Karpas-422 (cell line): ENCODE measurements around the gene CPNE6. TPM values are rescaled to one million over a fixed set of nuclear protein-coding genes. Genes with fewer than 3 reads are reported as not detected.
A peak's percentile ranks its signal among the peaks of the same experiment; 100 is the strongest.

Experiments used
- DNase-seq: peaks from one replicate; pipeline ENCODE4 v3.0.0-alpha.2; 2015
- H2AFZ ChIP-seq: fragments of 200-600 bp; sonication (generic); 2 replicates; pipeline ENCODE4 v1.6.1; 2014; ENCODE audit warnings: antibody characterized with exemption, low read length, mixed read lengths
- H3K27ac ChIP-seq: fragments of 200-600 bp; sonication (generic); 2 replicates; pipeline ENCODE4 v1.5.1; 2014; ENCODE audit warnings: mild to moderate bottlenecking, low read length, moderate library complexity
- H3K27me3 ChIP-seq: fragments of 200-600 bp; sonication (generic); 2 replicates; pipeline ENCODE4 v1.6.1; 2014; ENCODE audit warnings: low read length, mixed read lengths
- H3K36me3 ChIP-seq: fragments of 200-600 bp; sonication (generic); 2 replicates; pipeline ENCODE4 v1.6.1; 2014; ENCODE audit warnings: low read length, mixed read lengths; ENCODE audit not compliant: insufficient read depth
- H3K4me1 ChIP-seq: fragments of 200-600 bp; sonication (generic); 2 replicates; pipeline ENCODE4 v1.6.1; 2014; ENCODE audit warnings: mild to moderate bottlenecking, low read length, mixed read lengths
- H3K4me2 ChIP-seq: fragments of 200-600 bp; sonication (generic); 2 replicates; pipeline ENCODE4 v1.6.1; 2014; ENCODE audit warnings: low read length, low read depth, mild to moderate bottlenecking; ENCODE audit not compliant: poor library complexity, severe bottlenecking
- H3K4me3 ChIP-seq: fragments of 200-600 bp; sonication (generic); 2 replicates; pipeline ENCODE4 v1.5.1; 2014; ENCODE audit warnings: mild to moderate bottlenecking, antibody characterized with exemption, low read length, mixed read lengths
- H3K79me2 ChIP-seq: fragments of 200-600 bp; sonication (generic); 2 replicates; pipeline ENCODE4 v1.6.1; 2014; ENCODE audit warnings: mild to moderate bottlenecking, low read length, mixed read lengths
- H3K9ac ChIP-seq: fragments of 200-600 bp; sonication (generic); 2 replicates; pipeline ENCODE4 v1.6.0; 2014; ENCODE audit warnings: low read length
- H3K9me2 ChIP-seq: fragments of 200-600 bp; sonication (generic), shearing (Covaris generic); replicated peaks from 2 replicates; pipeline ENCODE4 v1.6.0; 2014; ENCODE audit warnings: mild to moderate bottlenecking, low read length, moderate library complexity; ENCODE audit not compliant: insufficient read depth
- H3K9me3 ChIP-seq: fragments of 300-700, 200-600 bp; sonication (generic); 2 replicates; pipeline ENCODE4 v1.6.1; 2014; ENCODE audit warnings: low read length, mixed read lengths
- H4K20me1 ChIP-seq: fragments of 200-600 bp; sonication (generic); 2 replicates; pipeline ENCODE4 v1.6.1; 2014; ENCODE audit warnings: mild to moderate bottlenecking, antibody characterized with exemption, low read length, low read depth; ENCODE audit not compliant: insufficient read depth
- total RNA-seq: library from RNA; depleted of rRNA; stranded (reverse); fragments of >200 nt; shearing (Covaris generic); gene quantifications from 2 replicates; pipeline ENCODE4 v1.2.3, GENCODE V29; 2014; ENCODE audit warnings: low replicate concordance

The CPNE6 gene
- total RNA-seq, 1 experiment from 2014 or later, result 1.3 TPM

DNA sequence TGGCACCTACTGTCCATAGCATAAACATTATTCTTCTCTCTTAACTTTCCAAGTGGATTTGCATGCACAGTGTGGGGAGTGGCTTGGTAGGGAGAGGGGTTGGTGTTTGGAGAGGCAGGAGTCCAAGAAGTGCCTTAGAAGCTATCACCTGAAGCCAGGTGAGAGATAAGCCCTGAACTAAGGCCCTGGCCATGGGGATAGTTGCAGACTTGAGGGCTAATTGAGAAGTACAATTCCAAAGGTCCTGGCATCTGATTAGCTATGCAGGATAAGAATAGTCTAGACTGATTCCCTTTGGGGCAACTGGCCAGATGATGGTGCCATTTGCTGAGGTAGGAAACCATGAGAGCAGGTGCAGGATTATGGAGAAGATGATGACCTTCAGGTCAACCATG is 20.7 kb downstream of the CPNE6 start:
- Histone ChIP-seq H3K9ac (no peak overlapping the region), H3K36me3 (no peaks in the 10 kb centered on the region), H2AFZ (no peak overlapping the region), H3K9me2 (no peaks in the 10 kb centered on the region), H3K79me2 (peaks cover 18% of the 10 kb centered on the region), H3K9me3 (no peaks in the 10 kb centered on the region), H3K4me3 (no peak overlapping the region), H3K4me2 (no peak overlapping the region), H3K27me3 (no peaks in the 10 kb centered on the region), H4K20me1 (no peaks in the 10 kb centered on the region), H3K4me1 (peaks cover 29% of the 10 kb centered on the region), H3K27ac (no peak overlapping the region)
- no peak for DNase-seq

DNA sequence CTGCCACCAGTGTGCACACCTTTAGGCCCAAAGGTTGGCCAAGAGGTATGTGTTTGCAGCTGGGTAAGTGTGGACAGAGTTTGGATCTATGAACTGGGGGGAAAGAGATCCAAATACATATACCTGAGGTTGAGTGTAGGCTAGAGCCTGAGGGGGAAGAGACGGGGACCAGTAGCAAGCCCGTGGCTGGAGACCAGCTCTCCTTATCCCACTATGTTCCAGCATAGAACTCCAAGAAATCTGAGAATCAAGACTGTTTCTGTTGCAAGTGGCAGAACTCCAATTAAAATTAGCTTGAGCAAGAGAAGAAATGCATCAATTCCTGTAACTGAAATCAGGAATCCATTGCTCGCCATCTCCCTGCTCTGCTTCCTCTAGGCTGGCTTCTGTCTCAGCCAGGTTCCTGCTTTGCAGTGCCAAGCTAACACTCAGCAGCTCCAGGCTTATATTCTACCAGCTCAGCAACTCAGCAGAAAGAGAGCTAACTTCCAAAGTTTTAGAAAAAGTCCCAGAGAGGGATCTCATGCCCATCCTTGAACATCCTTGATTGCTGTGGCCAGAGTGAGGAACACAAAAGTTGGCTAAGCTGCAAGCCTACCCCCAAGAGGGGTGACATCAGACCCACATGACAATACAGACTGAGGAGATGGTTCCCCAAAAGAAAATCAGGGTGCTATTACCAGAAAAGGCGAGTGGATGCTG is 21.3 kb downstream of the CPNE6 start:
- Histone ChIP-seq H3K27ac (peak overlapping the region; percentile 60; the same call in 1 of the 2 replicates), H4K20me1 (no peaks in the 10 kb centered on the region), H3K9me2 (no peaks in the 10 kb centered on the region), H3K9ac (peak overlapping the region; percentile 97; the same call in 1 of the 2 replicates), H3K4me1 (peaks cover 29% of the 10 kb centered on the region), H3K36me3 (no peaks in the 10 kb centered on the region), H3K27me3 (no peaks in the 10 kb centered on the region), H3K4me2 (no peak overlapping the region), H3K4me3 (no peak overlapping the region), H3K9me3 (no peaks in the 10 kb centered on the region), H3K79me2 (peaks cover 18% of the 10 kb centered on the region), H2AFZ (no peak overlapping the region)
- DNase-seq, result no peak

DNA sequence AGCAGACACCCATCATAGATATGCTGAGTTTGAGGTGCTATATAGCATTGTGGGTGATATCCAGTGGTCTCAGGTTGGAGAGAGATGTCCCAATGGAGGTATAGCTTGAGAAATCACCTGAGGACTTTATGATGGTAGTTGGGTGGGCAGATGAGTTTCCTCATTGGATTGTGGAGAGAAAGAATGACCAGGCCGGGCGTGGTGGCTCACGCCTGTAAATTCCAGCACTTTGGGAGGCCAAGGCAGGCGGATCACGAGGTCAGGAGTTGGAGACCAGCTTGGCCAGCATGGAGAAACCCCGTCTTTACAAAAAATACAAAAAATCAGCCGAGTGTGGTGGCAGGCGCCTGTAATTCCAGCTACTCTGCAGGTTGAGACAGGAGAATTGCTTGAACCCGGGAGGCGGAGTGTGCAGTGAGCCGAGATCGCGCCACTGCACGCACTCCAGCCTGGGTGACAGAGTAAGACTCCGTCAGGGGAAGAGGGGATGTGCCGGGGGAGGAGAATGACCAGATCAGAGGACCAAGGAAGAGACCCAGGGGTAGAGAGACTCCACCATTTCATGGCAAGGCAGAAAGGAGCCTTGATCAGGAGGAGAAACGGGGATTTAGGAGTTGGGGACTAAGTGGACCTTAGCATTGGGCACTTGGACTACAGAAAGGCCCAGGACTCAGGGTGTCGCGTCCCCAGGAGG is 22.0 kb downstream of the CPNE6 start:
- Histone ChIP-seq H2AFZ (no peak overlapping the region), H3K4me2 (peak overlapping the region; percentile 95), H3K4me1 (peaks cover 29% of the 10 kb centered on the region), H4K20me1 (no peaks in the 10 kb centered on the region), H3K9ac (peak overlapping the region; percentile 97), H3K9me3 (no peaks in the 10 kb centered on the region), H3K4me3 (peak overlapping the region; percentile 95; the same call in 1 of the 2 replicates), H3K79me2 (peaks cover 18% of the 10 kb centered on the region), H3K27ac (peak overlapping the region; percentile 60; the same call in 1 of the 2 replicates), H3K27me3 (no peaks in the 10 kb centered on the region), H3K36me3 (0 out of 2 replicates have a peak, but pooled peaks cover 3% of the 10 kb centered on the region), H3K9me2 (no peaks in the 10 kb centered on the region)
- no peak for DNase-seq

DNA sequence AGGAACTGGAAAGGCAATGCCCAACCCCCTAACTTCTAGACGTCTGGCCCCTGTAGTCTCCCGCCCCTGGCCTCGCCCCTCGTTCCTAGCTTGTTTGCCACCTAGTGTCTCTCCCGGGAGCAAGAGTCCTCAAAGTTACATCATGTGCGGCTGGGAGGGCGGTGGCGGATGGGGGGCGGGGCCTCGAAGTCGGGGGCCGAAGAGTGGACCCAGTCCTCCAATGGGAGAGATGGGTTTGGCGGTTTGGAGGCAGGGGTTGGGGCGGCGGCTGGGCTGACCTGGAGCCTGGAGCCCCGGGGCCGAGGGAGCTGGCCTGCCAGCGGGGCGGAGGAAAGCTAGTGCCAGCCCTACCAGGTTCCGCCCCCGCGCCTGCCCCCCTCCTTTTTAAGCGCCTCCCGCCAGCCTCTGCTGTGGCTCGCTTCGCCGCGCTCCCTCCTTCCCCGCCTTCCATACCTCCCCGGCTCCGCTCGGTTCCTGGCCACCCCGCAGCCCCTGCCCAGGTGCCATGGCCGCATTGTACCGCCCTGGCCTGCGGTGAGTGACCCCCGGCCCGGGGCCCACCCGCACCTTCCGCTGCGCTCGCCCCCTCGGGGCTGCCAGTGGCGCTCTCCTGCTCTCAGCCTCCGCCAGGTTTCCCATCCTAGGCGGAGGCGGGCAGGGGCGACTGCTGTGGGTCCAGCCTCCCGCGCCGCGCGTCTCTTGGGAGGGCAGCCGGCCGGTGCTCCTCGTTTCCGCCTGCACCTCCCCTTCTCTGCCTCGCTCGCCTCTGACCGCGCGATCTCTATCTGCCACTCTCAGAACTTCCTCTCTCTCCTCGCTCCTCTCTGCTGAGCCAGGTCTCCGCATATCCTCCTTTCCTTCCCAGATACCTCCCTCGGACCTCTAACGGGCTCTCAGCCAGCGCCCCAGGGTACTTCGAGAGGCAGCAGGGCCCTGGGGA is 22.8 kb downstream of the CPNE6 start, which contains the start of gene PCK2:
Gene PCK2, plus strand, starts transcription at position 411 of the 940 bp plus-strand sequence. Its CDS starts 95 bp downstream, at position 506.
- H3K27me3 ChIP-seq, result no peaks in the 10 kb centered on the region
- peaks cover 18% of the 10 kb centered on the region for H3K79me2 ChIP-seq
- H3K27ac ChIP-seq, result peak within 1 kb of the TSS; percentile 91
- H3K9ac ChIP-seq, result peak within 1 kb of the TSS; percentile 97
- H3K4me3 ChIP-seq, result peak within 1 kb of the TSS; percentile 95
- peak; percentile 96 for DNase-seq
- peak within 1 kb of the TSS; percentile 95 for H3K4me2 ChIP-seq
- peaks cover 29% of the 10 kb centered on the region for H3K4me1 ChIP-seq
- no peaks in the 10 kb centered on the region for H3K9me3 ChIP-seq
- no peaks in the 10 kb centered on the region for H4K20me1 ChIP-seq
- 0 out of 2 replicates have a peak, but pooled peaks cover 4% of the 10 kb centered on the region for H3K36me3 ChIP-seq
- no peak within 1 kb of the TSS for H2AFZ ChIP-seq
- no peaks in the 10 kb centered on the region for H3K9me2 ChIP-seq

- 0 out of 2 replicates have a peak, but pooled peaks cover 10% of the 10 kb centered on the region for H3K36me3 ChIP-seq
- peak overlapping the region; percentile 95 for H3K4me2 ChIP-seq
- H4K20me1 ChIP-seq, result no peaks in the 10 kb centered on the region
- H3K9me2 ChIP-seq, result no peaks in the 10 kb centered on the region
- H2AFZ ChIP-seq, result no peak overlapping the region
- H3K9ac ChIP-seq, result peak overlapping the region; percentile 97
- peaks cover 29% of the 10 kb centered on the region for H3K4me1 ChIP-seq
- no peaks in the 10 kb centered on the region for H3K9me3 ChIP-seq
- DNase-seq, result peak; percentile 72
- peaks cover 18% of the 10 kb centered on the region for H3K79me2 ChIP-seq
- H3K27ac ChIP-seq, result peak overlapping the region; percentile 91
- H3K4me3 ChIP-seq, result peak overlapping the region; percentile 95
- no peaks in the 10 kb centered on the region for H3K27me3 ChIP-seq
Observed at GRCh38 chr14:24094841-24095270, 23.5 kb downstream of the CPNE6 start.

DNA sequence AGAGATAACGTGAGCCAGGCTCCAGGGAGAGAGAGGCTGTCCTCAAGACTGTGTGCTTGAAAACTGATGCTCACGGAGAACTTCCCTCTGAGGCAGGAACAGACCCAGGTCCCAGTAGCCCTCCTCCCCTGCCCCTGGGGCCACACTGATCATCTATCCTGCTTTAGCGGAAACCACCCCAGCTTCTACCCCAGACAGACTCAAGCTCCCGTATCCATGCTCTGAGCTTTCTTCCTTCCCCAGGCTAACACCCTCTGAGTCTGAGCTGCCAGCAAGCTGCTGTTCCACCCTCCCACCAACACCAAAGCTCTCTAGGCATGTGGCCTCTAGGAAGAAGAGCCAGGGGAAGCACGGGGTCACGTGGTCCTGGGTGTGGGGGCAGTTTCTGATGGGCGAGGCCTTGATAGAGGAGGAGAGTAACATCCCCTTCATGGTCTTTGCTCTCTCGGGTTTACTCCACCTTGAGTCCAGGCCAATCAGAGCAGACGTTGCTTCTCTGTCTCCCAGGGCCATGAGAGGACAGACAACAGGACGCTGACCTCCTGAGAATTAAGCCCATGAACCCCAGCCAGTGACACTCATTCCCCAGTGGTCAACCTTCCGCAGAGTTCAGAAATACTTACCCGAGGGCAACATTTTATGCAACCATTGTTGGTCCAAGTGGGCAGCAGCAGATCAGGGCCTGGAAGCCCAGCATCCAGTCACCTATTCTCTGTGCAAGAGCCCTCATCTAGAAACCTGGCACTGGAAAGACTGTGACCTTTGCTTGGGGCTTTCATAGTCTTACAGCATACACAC is 24.1 kb downstream of the CPNE6 start:
- peak overlapping the region; percentile 91 for H3K27ac ChIP-seq
- no peaks in the 10 kb centered on the region for H4K20me1 ChIP-seq
- DNase-seq, result peak; percentile 92
- peaks cover 18% of the 10 kb centered on the region for H3K79me2 ChIP-seq
- H3K27me3 ChIP-seq, result no peaks in the 10 kb centered on the region
- H3K4me1 ChIP-seq, result peaks cover 26% of the 10 kb centered on the region
- H3K36me3 ChIP-seq, result peaks cover 16% of the 10 kb centered on the region
- H2AFZ ChIP-seq, result no peak overlapping the region
- H3K4me2 ChIP-seq, result peak overlapping the region; percentile 95
- peak overlapping the region; percentile 97 for H3K9ac ChIP-seq
- no peaks in the 10 kb centered on the region for H3K9me3 ChIP-seq
- peak overlapping the region; percentile 95 for H3K4me3 ChIP-seq
- no peaks in the 10 kb centered on the region for H3K9me2 ChIP-seq

GRCh38 chr14:24096545-24097181 is 25.3 kb downstream of the CPNE6 start:
- no peak overlapping the region for H3K27ac ChIP-seq
- H4K20me1 ChIP-seq, result no peaks in the 10 kb centered on the region
- DNase-seq, result no peak
- no peak overlapping the region for H2AFZ ChIP-seq
- H3K4me3 ChIP-seq, result no peak overlapping the region
- no peak overlapping the region for H3K4me2 ChIP-seq
- H3K79me2 ChIP-seq, result peaks cover 18% of the 10 kb centered on the region
- no peak overlapping the region for H3K9ac ChIP-seq
- H3K36me3 ChIP-seq, result peaks cover 25% of the 10 kb centered on the region
- no peaks in the 10 kb centered on the region for H3K27me3 ChIP-seq
- no peaks in the 10 kb centered on the region for H3K9me2 ChIP-seq
- peaks cover 22% of the 10 kb centered on the region for H3K4me1 ChIP-seq
- H3K9me3 ChIP-seq, result no peaks in the 10 kb centered on the region
